ENCODE data around the gene RPS16. TPM values are rescaled to one million over a fixed set of nuclear protein-coding genes. Genes with fewer than 3 reads are reported as not detected.

RPS16 gene
- total and polyA plus RNA-seq, 9 of the 15 experiments (the other 6 are each of a cell fraction or from before 2014, with no cell fraction given): 82.6 to 3,671 (median 2,204) TPM

DNA sequence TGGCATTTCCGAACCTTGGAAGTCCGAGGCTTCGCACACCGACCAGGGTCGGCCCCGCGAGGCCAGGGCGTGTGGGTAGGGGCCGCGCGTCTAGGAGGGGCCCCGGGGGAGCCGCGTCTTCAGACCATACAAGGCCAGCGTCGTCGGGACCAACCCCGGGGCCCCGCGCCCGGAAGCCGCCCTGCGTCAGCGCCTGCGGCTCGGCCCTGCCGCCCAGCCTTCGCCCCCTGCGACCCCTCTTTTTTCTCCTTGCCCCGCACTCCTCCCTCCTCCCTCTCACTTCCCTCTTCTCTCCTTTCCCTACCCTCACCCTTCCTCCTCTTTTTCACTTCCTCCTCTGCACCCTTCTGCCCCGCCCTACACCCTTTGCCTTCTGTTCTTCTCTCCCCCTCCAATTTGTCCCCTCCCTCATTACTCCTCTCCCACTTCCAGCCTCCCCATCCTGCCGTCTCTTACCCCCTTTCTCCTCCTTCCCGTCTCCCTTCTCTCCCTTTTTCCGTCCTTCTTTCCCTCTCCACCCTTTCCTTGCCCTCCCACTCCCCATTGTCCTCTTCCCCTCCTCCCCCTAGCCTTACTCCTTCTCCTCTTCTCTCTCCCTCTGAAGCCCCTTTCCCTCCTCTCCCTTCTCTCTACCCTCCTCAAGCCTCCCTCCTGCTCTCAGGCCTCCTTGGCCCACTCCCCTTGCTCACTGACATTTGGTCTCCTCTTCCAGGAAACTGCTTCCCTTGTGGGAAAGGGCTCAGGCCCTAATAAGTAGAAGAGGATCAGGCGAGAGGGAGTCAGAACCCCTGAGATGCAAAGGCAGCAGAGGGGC, 25.5 kb downstream of the RPS16 start (continued):
- TF ChIP-seq, protein P1, sequence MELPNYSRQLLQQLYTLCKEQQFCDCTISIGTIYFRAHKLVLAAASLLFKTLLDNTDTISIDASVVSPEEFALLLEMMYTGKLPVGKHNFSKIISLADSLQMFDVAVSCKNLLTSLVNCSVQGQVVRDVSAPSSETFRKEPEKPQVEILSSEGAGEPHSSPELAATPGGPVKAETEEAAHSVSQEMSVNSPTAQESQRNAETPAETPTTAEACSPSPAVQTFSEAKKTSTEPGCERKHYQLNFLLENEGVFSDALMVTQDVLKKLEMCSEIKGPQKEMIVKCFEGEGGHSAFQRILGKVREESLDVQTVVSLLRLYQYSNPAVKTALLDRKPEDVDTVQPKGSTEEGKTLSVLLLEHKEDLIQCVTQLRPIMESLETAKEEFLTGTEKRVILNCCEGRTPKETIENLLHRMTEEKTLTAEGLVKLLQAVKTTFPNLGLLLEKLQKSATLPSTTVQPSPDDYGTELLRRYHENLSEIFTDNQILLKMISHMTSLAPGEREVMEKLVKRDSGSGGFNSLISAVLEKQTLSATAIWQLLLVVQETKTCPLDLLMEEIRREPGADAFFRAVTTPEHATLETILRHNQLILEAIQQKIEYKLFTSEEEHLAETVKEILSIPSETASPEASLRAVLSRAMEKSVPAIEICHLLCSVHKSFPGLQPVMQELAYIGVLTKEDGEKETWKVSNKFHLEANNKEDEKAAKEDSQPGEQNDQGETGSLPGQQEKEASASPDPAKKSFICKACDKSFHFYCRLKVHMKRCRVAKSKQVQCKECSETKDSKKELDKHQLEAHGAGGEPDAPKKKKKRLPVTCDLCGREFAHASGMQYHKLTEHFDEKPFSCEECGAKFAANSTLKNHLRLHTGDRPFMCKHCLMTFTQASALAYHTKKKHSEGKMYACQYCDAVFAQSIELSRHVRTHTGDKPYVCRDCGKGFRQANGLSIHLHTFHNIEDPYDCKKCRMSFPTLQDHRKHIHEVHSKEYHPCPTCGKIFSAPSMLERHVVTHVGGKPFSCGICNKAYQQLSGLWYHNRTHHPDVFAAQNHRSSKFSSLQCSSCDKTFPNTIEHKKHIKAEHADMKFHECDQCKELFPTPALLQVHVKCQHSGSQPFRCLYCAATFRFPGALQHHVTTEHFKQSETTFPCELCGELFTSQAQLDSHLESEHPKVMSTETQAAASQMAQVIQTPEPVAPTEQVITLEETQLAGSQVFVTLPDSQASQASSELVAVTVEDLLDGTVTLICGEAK (IDR thresholded peaks at IDR 0.05): peak; percentile 72
- TF ChIP-seq, protein P1 (CRISPR knock-in tag; IDR thresholded peaks at IDR 0.05): no peak
- TF ChIP-seq, protein P2, sequence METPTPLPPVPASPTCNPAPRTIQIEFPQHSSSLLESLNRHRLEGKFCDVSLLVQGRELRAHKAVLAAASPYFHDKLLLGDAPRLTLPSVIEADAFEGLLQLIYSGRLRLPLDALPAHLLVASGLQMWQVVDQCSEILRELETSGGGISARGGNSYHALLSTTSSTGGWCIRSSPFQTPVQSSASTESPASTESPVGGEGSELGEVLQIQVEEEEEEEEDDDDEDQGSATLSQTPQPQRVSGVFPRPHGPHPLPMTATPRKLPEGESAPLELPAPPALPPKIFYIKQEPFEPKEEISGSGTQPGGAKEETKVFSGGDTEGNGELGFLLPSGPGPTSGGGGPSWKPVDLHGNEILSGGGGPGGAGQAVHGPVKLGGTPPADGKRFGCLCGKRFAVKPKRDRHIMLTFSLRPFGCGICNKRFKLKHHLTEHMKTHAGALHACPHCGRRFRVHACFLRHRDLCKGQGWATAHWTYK (CRISPR knock-in tag; IDR thresholded peaks at IDR 0.05): peak; percentile 53; the same call in 1 of the 2 replicates
- no peak for TF ChIP-seq RBM14 (IDR thresholded peaks at IDR 0.05; ENCODE audit: borderline replicate concordance, insufficient read depth, low read depth, low read length)

Measured in K562 (cell line).